NCI-H748 treated with DMSO at 0.1 percent for 48 hours (cell line): Measurements from ENCODE around the gene ERCC6L2.

Experiments
- DNase-seq: peaks from one replicate; lab custom pipeline; 2025; lab: John Stamatoyannopoulos, UW

Gene ERCC6L2

GRCh38 chr9:95981761-95982390 lies 106.4 kb downstream of the ERCC6L2 start:
- peak; percentile 19 for DNase-seq

DNA sequence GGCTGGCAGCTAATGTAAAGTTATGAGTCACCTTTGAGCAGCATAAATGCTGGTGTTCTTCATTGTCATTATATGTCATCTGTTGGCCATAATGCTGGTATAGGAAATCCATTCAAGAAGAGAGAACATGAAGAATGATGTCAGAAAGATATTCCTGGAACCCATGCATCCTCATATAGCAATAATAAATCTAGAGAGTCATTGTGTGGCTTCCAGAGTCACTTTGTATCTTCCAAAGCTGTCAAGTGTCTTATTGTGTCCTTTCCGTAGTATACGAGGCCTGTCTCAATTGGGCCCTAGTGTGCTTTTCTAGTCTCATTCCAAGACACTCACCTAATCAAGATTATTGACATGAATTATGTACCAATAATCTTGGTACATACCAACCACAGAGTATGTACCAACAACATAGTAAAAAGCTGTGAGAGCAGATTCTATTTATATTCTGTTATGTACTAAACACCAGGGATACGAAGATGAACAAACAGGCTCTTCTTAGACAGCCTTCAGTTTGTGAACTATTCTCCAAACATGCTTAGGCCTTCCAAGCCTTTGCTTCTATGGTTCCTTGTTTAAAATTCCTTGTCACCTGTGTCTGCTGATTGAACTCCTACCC lies 110.1 kb downstream of the ERCC6L2 start:
- no peak for DNase-seq

DNA sequence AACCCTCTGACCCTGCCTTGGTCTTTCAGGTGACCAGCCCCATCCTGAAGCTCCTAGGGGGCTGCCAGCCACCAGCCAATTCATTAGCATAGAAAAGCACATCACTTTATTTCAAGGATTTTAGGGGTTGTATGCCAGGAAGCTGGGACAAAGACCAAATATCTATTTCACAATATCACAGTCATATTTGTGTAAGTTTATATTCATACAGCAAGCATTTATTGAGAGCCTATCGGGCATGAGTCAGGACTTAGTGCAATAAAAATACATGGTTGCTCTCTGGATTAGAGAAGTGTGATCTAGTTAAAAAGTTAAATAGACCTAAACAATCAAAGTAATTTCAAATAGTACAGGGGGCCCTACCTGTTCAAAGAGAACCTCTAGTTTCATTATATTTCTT lies 113.8 kb downstream of the ERCC6L2 start:
- DNase-seq: no peak

DNA sequence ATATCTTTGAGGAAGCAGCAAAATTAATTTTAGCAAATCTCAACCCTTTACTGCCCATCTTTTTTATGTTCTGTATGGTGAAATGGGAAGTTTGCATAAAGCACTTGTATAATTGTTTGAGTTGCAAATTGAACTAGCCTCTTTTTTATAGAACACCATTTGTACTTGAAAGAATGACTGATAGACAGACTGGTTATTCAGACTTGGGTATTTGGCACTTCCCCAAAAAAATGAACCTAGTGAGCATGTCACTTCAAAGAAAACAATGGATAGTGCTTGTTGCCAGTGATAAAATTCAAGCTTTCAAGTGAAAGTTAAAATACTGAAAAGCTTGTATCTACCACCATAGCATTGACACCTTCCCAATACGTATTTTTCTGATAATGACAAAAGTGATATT lies 115.8 kb downstream of the ERCC6L2 start:
- DNase-seq: no peak

GRCh38 chr9:95992536-95992935 lies 117.0 kb downstream of the ERCC6L2 start:
- no peak for DNase-seq

DNA sequence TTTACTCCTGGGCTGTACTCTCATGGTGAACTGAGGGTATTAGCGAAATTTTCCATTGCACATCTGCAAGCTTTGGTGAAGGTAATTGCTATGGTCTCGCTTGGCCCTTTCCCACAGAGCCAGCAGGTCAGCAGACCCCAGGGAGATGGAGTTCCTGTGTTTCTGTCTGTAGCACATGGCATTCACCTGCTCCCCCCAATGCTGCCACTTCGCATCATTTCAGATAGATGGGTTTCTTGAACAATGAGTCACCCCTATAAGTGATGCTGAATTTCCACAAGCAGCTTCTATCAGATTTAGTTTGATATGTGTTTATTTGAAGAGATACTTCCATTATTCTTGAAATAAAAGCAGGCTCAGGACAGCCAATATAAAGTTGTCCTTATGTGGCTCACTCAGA lies 117.8 kb downstream of the ERCC6L2 start:
- no peak for DNase-seq

GRCh38 chr9:95999390-95999789 lies 123.9 kb downstream of the ERCC6L2 start:
- DNase-seq: no peak

GRCh38 chr9:96004379-96004778 lies 128.9 kb downstream of the ERCC6L2 start:
- DNase-seq: no peak

- no peak for DNase-seq
Observed at GRCh38 chr9:96006296-96006879, 130.9 kb downstream of the ERCC6L2 start.

DNA sequence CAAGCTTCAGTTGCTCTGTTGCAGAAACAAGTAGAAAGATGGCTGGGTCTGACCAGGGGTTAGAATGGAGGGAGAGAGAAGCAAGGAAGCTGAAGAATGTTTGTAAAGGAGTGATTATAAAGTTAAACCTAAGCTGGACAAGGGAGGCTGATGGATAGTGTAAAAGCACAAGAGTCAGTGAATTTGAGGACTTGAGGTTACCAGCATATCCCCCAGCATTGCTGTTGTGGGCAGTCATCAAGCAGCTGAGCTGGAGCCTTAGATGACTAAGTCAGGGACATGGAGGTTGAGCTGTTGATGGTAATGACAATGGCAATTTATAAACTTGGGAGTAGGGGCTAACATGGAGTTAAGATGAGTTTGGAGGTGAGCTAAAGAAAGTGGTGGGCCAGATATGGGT lies 131.5 kb downstream of the ERCC6L2 start:
- no peak for DNase-seq

- no peak for DNase-seq
Observed at GRCh38 chr9:96008502-96009222, 133.2 kb downstream of the ERCC6L2 start.

DNA sequence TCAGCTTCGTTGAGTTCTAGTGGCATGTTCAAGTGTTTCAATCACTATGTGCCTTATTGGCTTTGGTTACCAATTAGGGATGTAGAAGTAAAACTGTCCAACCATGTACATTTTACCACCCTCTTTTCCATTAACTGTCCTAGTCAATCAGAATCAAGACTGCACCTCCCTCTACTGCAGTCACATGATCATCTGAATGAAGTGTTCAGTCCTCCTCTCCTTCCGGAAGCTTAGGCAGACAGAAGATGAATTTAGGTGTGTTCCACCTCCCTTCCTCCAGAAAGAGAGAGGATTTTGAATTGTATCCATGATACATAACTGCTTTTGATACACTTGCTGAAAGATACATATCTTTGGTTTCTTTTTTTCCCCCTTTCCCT lies 133.7 kb downstream of the ERCC6L2 start:
- DNase-seq: no peak

GRCh38 chr9:96009690-96010472 lies 134.4 kb downstream of the ERCC6L2 start:
- no peak for DNase-seq

GRCh38 chr9:96014078-96014477 lies 138.6 kb downstream of the ERCC6L2 start:
- DNase-seq: no peak

DNA sequence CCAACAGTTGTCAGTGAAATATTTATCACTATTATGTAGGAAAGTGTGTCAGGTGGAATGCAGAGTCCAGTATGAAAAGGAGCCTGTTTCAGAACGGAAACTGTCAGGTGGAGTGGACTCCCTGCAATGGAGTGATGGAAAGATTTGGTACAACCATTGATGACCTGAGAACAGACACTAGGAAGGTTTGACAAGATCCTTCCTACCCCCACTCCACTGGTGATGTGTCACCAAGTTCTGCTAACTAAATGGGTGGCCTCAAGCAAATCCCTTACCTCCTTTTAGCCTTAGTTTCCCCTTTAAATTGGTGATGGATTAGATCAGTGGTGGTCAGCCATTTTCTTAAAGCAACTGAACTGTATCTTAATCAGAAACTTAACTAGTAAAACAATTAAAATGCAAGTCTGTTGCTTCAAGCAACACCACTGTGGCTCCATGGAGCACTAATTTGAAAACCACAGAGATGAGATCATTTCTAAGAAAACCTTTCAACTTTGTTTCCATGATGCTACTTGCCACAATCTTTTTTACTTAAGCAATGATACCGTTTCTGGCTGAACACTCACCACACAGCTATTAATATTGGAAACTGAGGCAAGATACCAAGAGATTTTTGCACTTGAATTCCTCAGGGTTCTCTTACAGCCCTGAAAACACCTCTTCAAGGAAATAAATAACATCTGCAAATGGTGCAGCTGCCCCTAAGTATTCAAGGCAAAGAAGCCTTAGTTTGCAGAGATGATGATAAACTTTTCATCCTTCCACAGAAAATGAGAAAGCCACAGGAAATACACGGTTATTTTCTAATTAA lies 140.6 kb downstream of the ERCC6L2 start:
- no peak for DNase-seq
